Measurements from ENCODE around the gene PRR3.

PRR3 gene

DNA sequence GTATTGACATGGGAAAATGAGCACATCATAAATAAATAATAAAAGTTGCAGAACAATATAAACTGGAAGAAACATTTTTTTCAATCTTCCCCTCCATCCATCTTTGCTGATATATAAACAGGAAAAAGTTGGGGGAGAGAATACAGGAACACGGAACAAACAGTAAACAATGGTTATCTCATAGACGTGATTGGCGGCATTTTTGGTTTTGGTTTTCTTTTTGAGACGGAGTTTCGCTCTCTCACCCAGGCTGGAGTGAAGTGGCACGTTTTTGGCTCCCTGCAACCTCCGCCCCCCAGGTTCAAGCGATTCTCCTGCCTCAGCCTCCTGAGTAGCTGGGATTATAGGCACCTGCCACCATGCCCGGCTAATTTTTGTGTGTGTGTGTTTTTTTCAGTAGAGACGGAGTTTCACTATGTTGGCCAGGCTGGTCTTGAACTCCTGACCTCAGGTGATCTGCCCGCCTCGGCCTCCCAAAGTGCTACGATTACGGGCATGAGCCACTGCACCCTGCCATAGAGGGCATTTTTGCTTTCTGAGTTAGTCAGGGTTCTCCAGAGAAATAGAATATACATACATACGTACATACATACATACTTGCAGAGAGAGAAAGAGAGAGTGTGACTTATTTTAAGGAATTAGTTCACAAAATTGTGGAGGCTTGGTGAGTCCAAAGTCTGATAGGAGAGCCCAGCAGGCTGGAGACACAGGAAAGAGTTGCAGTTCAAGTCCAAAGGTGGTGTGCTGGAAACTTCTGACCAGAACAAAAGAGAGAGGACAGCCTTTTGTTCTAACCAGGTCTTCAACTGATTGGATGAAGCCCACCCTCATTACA is 23.4 kb upstream of the PRR3 start:
- no peak for DNase-seq (ENCODE audit: low read depth)
- TF ChIP-seq, protein P1, sequence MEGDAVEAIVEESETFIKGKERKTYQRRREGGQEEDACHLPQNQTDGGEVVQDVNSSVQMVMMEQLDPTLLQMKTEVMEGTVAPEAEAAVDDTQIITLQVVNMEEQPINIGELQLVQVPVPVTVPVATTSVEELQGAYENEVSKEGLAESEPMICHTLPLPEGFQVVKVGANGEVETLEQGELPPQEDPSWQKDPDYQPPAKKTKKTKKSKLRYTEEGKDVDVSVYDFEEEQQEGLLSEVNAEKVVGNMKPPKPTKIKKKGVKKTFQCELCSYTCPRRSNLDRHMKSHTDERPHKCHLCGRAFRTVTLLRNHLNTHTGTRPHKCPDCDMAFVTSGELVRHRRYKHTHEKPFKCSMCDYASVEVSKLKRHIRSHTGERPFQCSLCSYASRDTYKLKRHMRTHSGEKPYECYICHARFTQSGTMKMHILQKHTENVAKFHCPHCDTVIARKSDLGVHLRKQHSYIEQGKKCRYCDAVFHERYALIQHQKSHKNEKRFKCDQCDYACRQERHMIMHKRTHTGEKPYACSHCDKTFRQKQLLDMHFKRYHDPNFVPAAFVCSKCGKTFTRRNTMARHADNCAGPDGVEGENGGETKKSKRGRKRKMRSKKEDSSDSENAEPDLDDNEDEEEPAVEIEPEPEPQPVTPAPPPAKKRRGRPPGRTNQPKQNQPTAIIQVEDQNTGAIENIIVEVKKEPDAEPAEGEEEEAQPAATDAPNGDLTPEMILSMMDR (conservative IDR thresholded peaks at IDR 0.05; ENCODE audit: low read depth, low read length) = no peak
- H3K4me3 ChIP-seq (ENCODE audit: low read length) = no peak overlapping the region

DNA sequence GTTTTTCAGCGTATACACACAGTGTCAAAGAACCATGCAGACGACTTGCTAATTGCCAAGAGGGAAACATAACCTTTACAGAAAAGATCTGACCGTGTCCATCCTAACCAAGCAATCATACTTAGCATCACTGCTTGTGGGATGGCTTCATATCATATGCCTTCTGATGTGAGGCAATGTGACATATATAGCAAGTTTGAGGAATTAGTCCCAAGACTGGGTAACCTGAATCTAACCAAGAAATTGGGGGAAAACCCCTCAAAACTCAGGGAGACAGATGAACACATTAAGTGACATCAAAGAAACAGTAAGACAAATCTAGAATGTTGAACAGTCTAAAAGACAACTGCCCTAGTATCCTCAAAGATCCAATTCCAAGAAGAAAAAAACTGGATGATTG is 19.2 kb upstream of the PRR3 start:
- TF ChIP-seq, protein P1 (conservative IDR thresholded peaks at IDR 0.05; ENCODE audit: low read depth, low read length) = no peak
- H3K4me3 ChIP-seq (ENCODE audit: low read length) = no peak overlapping the region
- DNase-seq (ENCODE audit: low read depth) = no peak

DNA sequence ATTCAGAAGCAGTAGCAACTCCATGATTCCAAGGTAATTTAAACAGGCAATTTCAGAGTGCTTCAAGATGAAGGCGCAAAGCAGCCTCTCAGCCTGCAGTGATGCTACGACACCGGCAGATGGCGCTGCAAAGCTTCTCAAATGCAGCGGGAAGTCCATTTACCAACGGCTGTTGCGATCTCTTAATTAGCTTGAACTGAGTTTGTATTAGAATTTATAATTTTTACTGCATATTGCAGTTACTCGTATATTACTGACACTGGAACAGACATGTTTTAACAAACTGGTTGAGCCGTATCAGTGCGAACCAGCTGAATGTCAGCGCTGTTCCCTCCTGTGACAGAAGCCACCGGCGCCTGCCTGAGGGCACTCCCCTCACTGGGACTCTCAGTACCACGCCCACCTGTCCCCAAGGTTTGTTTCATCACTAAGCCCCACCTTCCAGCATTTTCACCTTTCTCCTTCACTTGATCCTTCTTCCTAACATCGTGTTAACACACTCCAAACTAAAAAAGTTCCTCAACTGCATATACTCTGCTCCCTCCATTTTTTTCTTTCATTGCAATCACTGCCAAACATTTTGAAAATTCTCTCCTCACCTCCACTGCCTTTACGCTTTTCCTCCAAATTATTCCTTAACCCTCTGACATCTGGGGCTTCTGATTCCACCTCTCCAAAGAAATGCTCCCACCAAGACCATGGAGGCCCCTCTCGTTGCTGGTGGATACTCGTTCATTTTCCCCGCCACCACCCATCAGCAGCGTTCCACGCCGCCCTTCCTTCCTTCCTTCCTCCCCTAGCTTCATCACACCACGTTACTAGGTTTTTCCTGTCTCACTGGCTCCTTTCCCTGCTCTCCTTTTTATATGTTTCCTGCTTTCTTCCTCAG is 15.3 kb upstream of the PRR3 start:
- peak overlapping the region; percentile 42 for H3K4me3 ChIP-seq (ENCODE audit: low read length)

DNA sequence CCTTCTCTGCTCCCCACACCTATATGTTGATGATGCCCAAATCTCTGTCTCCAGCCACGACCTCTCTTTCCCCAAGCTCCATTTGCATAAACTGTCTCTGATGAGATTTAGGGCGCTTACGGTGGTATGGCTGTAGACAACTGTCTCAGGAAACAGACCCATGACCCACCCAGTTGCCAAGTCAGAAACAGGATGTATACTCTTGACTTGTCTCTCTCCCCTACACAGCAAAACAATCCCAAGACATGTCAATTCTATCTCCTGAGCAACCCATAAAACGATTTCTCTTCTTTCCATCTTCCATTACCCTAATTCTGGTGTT is 14.7 kb upstream of the PRR3 start:
- H3K4me3 ChIP-seq (ENCODE audit: low read length) = no peak overlapping the region
- DNase-seq (ENCODE audit: low read depth) = no peak
- TF ChIP-seq, protein P1 (conservative IDR thresholded peaks at IDR 0.05; ENCODE audit: low read depth, low read length) = no peak

More for the DNA sequence above, 15.3 kb upstream of the PRR3 start:
- TF ChIP-seq, protein P1 (conservative IDR thresholded peaks at IDR 0.05; ENCODE audit: low read depth, low read length) = peak; percentile 100
- no peak for DNase-seq (ENCODE audit: low read depth)

DNA sequence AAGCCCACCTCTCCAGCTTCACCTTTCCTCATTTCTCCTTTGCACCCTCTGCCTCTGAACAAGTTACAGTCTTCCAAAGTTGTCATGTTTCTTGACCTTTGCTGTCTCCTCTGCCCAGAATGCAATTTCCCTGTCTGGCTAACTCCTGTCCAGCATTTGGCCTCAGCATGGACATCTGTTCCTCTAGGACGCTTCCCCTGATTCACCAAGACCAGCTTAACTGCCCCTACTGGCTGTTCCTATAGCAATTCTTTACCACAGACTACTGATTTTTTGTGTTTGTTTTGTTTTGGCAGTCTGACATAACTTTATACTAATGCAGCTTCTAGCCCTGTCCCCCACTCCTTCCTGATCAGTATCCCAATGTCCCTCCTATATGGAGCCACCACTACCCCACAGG is 14.2 kb upstream of the PRR3 start:
- H3K4me3 ChIP-seq (ENCODE audit: low read length) = no peak overlapping the region
- TF ChIP-seq, protein P1 (conservative IDR thresholded peaks at IDR 0.05; ENCODE audit: low read depth, low read length) = no peak
- DNase-seq (ENCODE audit: low read depth) = no peak

DNA sequence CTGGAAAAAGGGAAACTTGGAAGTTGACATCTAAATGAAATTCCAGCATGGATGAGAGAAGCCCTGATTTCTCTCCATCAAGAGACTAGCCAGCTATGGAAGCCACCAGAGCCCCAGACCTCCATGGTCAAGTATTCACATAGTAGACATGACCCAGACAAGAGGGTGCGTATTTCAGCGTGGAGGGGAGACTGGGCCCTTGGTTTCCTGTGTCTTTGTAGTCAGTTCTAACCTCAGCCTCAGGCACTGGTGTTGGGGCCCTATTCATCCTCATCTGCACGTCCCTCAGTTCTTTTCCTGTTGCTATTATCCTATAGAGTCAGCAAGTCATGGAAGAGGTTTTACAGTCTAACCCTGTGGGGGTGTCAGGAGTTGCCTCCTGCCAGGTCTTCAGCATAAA is 13.3 kb upstream of the PRR3 start:
- no peak for DNase-seq (ENCODE audit: low read depth)
- H3K4me3 ChIP-seq (ENCODE audit: low read length) = no peak overlapping the region
- TF ChIP-seq, protein P1 (conservative IDR thresholded peaks at IDR 0.05; ENCODE audit: low read depth, low read length) = no peak

Data from retinal pigment epithelial cell (primary cell).